ENCODE data around the gene PDPK1.

PDPK1 gene

DNA sequence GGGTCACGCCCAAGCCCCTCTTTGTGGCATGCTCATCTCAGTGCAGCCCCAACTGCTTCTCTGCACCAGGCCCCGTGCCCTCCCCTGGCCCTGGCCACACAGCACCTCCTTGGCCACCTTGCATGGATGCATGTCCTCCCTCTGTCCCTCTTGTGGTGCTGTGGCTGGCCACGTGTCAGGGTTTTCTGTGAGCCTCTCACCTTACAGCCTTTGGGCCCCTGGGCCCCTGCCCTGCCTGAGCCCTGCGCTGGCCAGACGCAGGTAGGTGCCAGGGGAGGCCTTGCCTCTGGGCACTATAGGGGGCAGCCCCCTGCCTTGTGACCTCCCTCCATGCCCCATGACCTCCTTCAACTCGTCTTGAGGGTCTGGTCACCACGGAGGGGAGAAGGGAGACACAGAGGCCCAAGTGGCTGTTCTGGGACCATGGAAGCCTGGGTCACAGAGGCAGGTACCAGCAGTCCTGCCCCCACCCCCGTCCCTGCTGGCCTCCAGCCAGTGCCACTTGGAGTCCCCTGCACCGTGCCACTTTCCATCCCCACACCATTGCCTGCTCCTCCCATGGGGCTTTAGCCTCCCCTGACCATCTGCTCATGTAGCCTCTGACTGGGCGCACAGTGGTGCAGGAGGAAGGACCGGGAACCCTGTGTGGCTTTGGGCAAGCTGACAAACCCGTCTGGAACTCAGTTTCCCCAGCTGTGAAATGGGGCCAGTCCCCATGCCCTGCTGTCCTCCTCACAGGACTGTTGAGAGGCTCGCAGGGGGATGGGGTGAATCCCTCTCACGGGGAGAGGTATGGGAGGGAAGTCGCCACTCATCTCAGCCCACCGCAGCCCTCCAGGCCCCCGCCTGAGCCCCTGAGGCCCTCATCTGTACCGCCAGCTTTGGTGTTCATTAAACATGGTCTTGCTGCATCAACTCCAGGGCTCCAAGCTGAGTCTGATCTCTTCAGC, 35.6 kb upstream of the PDPK1 start:
- intact Hi-C loops (cut with DNase I), result loop anchor here (5.0 to 10.0 kb wide), 2 partner anchors 77 to 160 kb away; partner anchors contain the start of genes ABCA3 and CCNF
- peak in 1 of 42 donors; percentile 31 for DNase-seq

DNA sequence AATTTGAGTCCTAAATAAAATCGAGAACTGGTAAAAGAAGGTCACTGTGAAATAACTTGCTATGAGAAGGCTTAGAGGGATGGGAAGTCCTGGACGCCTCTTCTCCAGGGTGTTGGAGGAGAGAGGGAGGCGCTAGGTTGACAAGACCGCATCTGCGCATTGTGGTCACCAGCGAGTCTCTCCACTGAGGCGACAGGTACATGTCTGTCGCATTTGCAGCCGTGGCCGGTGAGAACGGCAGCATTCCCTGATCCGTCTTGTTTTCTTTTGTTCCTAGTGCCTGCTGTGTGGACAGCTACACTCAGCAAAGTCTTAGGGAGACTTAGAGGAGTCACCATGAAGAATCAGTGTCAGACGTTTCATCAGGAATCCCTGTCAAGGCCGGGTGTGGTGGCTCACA, 32.1 kb upstream of the PDPK1 start:
- intact Hi-C loops (cut with DNase I), result loop anchor here (10.0 kb wide), 1 partner anchor 81 kb away; the partner anchor contains the start of gene CCNF
- no peak for DNase-seq

DNA sequence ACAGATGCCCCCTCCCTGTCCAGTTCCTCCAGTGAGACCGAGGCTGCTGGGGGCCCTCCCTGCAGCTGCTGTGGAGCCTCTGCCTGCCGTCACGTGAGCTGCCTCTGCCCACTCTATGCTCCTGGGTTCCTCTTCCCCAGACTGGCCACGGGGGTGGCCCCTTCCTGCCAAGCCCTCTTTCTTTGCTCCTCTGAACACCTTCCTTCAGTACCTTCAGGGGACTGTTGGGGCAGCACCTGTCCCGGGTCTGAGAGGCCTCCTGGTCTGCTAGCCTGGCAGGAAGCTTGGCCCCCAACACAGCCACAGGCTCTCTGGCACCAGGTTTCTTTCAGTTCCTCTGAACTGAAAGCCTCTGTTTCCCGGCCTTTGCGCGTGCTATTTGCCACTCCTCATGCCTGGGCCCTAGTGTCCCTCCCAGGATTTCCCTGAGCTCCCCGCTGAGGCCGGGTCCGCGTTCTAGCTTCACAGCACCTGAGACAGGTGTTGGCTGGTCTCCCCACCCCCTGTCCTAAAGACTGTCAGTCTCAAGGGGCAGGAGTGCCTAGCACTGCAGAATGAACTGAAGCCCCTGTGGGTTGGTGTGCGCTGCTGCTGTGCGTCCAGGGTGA, 30.7 kb upstream of the PDPK1 start:
- intact Hi-C loops (cut with DNase I), result loop anchor here (10.0 kb wide), 1 partner anchor 82 kb away; the partner anchor contains the start of gene CCNF
- peak in 7 of 42 donors; percentile 35 to 59 (median 52) for DNase-seq

DNA sequence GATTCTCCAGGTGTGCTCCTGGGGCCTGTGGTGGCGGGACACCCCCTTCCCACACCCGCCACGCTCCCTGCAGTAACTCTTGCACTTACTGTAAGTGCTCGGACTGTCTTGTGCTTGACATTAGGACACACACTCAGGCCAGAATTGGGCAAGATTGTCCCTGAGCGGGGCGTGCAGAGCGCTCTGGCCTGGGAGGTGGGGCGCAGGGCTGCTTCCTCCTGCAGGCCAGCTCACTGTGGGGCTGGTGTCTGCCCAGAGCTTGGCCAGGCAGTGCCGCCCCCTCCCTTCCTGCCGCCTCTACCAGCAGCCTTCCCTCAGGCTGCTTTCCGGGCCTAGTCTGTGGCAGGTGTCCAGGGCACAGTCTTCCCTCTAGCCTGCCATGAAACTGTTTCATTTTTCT, 30.2 kb upstream of the PDPK1 start:
- DNase-seq, result peak in 9 of 42 donors; percentile 42 to 72 (median 54)
- intact Hi-C loops (cut with DNase I), result loop anchor here (10.0 kb wide), 1 partner anchor 83 kb away; the partner anchor contains the start of gene CCNF

DNA sequence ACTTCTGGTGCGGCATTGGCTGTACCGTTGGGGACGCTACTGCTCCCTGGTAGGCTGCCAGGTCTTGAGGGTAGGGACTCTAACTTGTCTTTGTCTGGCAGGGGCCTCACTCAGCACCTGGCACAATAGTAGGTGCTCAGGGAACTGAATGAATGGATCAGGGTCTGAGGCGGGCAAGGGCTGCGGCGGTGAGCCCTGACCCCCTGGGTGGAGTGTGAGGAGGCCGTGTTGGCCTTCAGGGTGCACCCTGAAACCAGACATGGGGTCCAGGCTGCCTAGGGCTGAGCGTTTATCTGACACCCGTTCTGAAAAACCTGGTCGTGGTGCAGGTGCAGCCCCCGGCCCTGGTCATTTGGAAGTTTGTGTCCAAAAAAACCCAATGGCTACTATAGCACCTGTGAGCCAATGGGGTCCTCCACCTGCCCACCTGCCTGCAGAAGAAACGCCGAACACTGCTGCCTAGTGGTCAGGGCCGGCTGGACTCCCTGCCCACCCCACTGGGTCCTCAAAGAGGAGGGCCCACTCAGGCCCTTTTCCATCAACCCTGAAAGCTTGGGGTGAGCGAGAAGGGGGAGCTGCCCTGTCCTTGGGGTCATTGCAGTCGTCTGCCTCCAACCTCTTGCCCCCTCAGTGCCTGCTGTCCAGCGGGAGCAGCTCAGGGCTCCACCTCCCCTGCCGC, 29.0 kb upstream of the PDPK1 start:
- intact Hi-C loops (cut with DNase I), result loop anchor here (10.0 kb wide), 1 partner anchor 84 kb away; the partner anchor contains the start of gene CCNF
- no peak for DNase-seq

DNA sequence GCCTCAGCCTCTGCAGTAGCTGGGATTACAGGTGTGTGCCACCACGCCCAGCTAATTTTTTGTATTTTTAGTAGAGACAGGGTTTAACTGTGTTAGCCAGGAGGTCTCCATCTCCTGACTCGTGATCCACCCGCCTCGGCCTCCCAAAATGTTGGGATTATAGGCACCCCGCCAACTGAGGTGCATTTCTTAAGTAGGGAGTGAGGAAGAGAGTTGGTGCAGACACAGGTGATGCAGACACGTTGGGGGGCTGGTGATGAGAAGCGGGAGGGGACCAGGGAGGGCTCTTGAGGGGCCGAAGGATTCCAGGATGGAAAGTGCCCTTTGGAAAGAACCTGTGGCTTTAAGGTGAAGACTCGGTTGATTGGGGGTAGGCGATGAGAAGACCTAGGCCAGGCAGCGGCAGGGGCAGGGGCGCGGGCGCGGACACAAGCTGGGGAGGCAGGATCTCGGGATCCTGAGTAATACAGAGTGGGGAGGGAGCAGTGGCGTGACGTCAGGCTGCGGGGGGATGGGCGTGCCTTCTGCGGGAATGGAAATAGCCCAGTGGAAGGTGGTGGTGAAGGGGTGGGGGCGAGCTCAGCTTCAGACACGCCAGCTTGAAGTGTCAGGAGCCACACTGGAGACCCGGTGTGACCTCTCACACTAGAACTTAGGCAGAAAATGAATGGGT, 26.6 kb upstream of the PDPK1 start:
- intact Hi-C loops (cut with DNase I), result no loop called here
- peak in 41 of 42 donors; percentile 63 to 90 (median 78) for DNase-seq

DNA sequence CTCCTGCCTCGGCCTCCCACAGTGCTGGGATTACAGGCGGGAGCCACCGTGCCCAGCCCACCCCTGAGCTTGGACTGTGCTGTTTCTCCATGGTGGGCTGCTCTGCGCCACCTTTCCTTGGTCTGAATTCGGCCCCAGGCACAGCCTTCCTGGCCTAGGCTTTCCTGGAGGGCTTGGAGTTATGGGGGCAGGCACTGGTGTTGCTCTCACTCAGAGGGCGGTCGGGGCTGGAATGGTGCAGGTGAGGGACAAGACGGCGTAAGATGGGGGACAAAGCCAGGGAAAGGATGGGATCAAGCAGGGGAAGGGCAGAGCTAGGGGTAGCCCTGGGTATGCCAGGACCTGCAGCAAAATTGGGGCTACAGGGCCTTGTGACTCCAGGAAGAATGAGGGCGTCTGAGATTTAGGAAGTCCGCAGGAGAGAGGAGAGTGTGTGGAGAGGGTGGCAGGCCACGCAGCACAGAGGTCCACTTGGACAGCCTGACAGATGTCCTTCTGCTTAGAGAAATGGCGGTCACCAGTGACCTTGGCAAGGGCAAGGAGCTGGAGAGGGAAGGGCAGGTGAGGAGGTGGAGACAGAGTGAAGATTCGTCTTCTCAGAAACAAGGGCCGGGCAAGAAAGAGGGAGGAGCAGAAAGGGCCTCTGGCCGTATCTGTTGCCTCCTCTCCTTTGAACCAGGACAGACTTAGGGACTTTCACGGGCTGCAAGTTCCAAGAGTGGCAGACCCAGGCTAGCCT, 25.7 kb upstream of the PDPK1 start:
- intact Hi-C loops (cut with DNase I), result no loop called here

GRCh38 chr16:2512735-2513404, 25.0 kb upstream of the PDPK1 start:
- intact Hi-C loops (cut with DNase I), result no loop called here
- peak in 1 of 42 donors; percentile 45 for DNase-seq

More for the DNA sequence above, 25.7 kb upstream of the PDPK1 start:
- no peak for DNase-seq

DNA sequence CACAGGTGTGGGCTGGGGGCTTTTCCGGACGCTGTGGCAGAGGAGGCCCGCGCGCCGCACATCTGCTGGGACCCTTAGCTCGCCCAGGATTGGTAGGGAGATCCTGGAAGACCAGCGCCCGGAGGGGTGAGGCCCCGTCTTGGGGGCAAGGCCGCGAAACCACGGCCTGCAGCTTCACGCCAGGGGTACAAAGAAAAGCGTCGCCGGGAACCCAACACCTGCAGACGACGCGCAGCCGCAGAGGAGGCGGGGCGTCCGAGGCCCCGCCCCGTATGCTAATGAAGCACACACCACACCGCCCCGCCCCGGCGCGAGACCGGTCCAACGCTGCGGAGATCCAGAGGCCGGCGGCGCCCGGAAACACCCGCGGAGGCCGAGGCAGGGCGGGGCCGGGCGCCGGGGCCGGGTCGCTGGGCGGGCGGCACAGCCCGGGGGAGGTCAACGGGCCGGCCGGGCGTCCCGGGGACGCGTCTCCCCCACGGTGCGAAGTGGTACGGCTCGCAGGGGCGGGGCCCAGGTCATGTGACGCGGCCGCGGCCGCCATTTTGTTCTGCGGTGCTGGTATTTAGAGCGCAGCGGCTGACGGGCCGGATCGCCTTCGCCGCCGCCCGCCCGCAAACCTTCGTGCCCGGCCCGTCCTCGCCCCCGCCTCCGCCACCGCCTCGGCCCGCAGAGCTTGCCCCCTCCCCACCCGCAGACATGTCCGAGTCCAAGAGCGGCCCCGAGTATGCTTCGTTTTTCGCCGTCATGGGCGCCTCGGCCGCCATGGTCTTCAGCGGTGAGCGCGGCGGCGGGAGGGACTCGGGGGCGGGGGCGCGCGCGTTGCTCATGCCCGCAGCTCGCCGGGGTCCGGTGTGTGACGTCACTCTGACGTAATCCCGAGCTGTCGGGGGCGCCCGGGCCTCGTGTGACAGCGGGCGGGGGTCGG, 24.2 kb upstream of the PDPK1 start, which contains the start of gene ATP6V0C:
TSS of gene ATP6V0C (plus strand) at position 548 of the 928 bp plus-strand sequence. CDS start at position 700, 152 bp downstream.
- intact Hi-C loops (cut with DNase I), result no loop called here
- DNase-seq, result peak; percentile 86 to 96 (median 93)

- DNase-seq, result no peak
- intact Hi-C loops (cut with DNase I), result no loop called here
Observed at GRCh38 chr16:2514333-2515179, 23.3 kb upstream of the PDPK1 start.

DNA sequence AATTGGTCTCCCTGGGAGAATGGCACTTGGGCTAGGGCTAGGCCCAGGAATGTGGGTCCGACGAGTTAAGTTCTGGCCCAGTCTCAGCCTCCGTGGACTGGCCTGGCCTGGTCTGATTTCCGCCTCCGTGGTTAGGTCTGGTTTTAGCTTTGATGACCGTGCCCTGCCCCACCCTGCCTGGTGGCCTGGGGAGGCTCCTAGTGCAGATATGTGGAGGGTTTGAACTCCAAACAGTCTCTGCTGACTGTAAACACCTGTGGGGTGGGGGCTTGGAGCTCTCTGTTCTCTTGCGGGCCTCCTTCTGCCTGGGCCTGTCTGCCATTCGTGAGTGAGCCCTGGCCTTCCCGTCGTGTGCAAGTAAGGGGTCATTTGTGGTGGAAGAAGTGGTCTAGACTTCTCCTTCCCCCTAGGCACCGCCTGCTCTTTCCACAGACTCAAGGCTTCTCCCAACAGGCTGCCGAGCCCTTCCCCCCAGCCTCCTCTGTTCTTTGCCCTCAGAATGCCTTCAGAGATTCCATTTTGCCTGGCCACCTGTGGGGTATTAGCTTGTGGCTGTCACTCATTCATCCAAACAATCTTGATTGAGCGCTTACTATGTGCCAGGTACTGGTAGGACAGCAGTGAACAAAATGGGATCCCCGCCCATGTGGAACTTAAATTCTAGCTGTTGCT, 22.5 kb upstream of the PDPK1 start:
- DNase-seq, result no peak
- intact Hi-C loops (cut with DNase I), result no loop called here

GRCh38 chr16:2516391-2517240, 21.2 kb upstream of the PDPK1 start:
- intact Hi-C loops (cut with DNase I), result no loop called here
- peak in 3 of 42 donors; percentile 40 to 53 (median 42) for DNase-seq

DNA sequence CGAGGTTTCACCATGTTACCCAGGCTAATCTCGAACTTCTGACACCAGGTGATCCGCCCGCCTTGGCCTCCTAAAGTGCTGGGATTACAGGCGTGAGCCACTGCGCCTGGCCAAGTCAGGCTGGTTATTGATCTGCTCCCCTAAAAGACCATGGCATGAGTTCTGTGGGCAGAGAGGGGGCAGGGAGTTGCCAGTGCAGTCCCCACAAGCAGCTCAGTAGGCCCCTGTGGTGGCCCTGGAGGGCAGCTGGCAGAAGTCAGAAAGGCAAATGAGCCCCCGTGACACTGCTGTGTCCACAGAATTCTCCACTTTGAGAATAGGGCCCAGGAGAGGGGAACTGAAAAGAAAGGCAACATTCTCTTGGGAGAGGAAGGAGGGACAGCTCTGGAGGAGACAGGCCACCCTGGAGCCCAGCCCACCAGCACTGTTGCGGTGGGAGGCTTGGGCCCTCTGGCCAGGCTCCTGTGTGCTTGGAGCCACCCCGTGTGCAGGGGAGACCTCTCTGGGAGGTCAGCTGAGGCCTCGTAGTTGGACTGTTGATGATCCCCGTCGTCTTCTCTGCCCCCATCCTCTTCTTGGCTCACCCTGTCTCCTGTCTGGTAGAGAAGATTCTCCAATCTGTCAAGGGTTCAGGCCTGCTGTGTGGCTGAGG, 19.7 kb upstream of the PDPK1 start:
- no peak for DNase-seq

More for the DNA sequence above, 19.7 kb upstream of the PDPK1 start:
- intact Hi-C loops (cut with DNase I), result no loop called here
